Mucosa of rectum (tissue), 2 donors: ENCODE measurements around the gene COL28A1.
A peak's percentile ranks its signal among the peaks of the same experiment; 100 is the strongest.

Experiments used
- H3K27ac ChIP-seq, 2 donors: one replicate each; pipeline ENCODE4 v1.7.0; 2013; ENCODE audit warnings: inconsistent platforms in 2 of 2, low read depth in 2 of 2, low read length in 2 of 2
- H3K27me3 ChIP-seq, 2 donors: one replicate each; pipeline ENCODE4 v1.7.0; 2013; ENCODE audit warnings: low read length in 2 of 2; ENCODE audit not compliant: control insufficient read depth in 2 of 2, insufficient read depth in 2 of 2
- H3K36me3 ChIP-seq, 2 donors: one replicate each; pipeline ENCODE4 v1.7.0; 2013; ENCODE audit warnings: low read length in 2 of 2; ENCODE audit not compliant: control insufficient read depth in 2 of 2, insufficient read depth in 2 of 2
- H3K4me1 ChIP-seq, 2 donors: one replicate each; pipeline ENCODE4 v1.7.0; 2013; ENCODE audit warnings: low read length in 2 of 2, mild to moderate bottlenecking in 1 of 2; ENCODE audit not compliant: control insufficient read depth in 2 of 2, insufficient read depth in 2 of 2
- H3K4me3 ChIP-seq, 2 donors: one replicate each; pipeline ENCODE4 v1.7.0; 2013; ENCODE audit warnings: low read length in 2 of 2
- H3K9ac ChIP-seq, 2 donors: one replicate each; pipeline ENCODE4 v1.7.0; 2013; ENCODE audit warnings: low read length in 2 of 2, low read depth in 1 of 2, mild to moderate bottlenecking in 1 of 2
- H3K9me3 ChIP-seq, 2 donors: one replicate each; pipeline ENCODE4 v1.7.0; 2013; ENCODE audit warnings: low read length in 2 of 2; ENCODE audit not compliant: control insufficient read depth in 2 of 2
- donor health status: healthy.
- donor health status: Normal muscosa, but diverticular disease.

COL28A1 gene

GRCh38 chr7:7428806-7429205, 106.9 kb downstream of the COL28A1 start:
- no peaks in the 10 kb centered on the region for H3K4me1 ChIP-seq
- no peak overlapping the region for H3K27ac ChIP-seq
- H3K9me3 ChIP-seq, result no peaks in the 10 kb centered on the region
- H3K36me3 ChIP-seq, result no peaks in the 10 kb centered on the region
- H3K9ac ChIP-seq, result no peak overlapping the region
- H3K27me3 ChIP-seq, result no peaks in the 10 kb centered on the region
- H3K4me3 ChIP-seq, result no peak overlapping the region

GRCh38 chr7:7427363-7427762, 108.3 kb downstream of the COL28A1 start:
- Histone ChIP-seq H3K9me3 (no peaks in the 10 kb centered on the region), H3K27ac (no peak overlapping the region), H3K4me1 (no peaks in the 10 kb centered on the region), H3K9ac (no peak overlapping the region), H3K4me3 (no peak overlapping the region), H3K36me3 (no peaks in the 10 kb centered on the region), H3K27me3 (no peaks in the 10 kb centered on the region)

GRCh38 chr7:7426676-7427075, 109.0 kb downstream of the COL28A1 start:
- H3K27ac ChIP-seq, result no peak overlapping the region
- H3K27me3 ChIP-seq, result no peaks in the 10 kb centered on the region
- H3K4me1 ChIP-seq, result no peaks in the 10 kb centered on the region
- no peaks in the 10 kb centered on the region for H3K9me3 ChIP-seq
- H3K36me3 ChIP-seq, result no peaks in the 10 kb centered on the region
- no peak overlapping the region for H3K9ac ChIP-seq
- no peak overlapping the region for H3K4me3 ChIP-seq

GRCh38 chr7:7425321-7425720, 110.4 kb downstream of the COL28A1 start:
- no peaks in the 10 kb centered on the region for H3K9me3 ChIP-seq
- H3K27me3 ChIP-seq, result no peaks in the 10 kb centered on the region
- H3K36me3 ChIP-seq, result no peaks in the 10 kb centered on the region
- H3K27ac ChIP-seq, result no peak overlapping the region
- H3K4me1 ChIP-seq, result no peaks in the 10 kb centered on the region
- no peak overlapping the region for H3K4me3 ChIP-seq
- no peak overlapping the region for H3K9ac ChIP-seq

GRCh38 chr7:7424151-7424873, 111.4 kb downstream of the COL28A1 start:
- no peaks in the 10 kb centered on the region for H3K27me3 ChIP-seq
- peak overlapping the region; percentile 77 to 88 for H3K4me3 ChIP-seq
- no peak overlapping the region for H3K27ac ChIP-seq
- no peaks in the 10 kb centered on the region for H3K36me3 ChIP-seq
- no peaks in the 10 kb centered on the region for H3K4me1 ChIP-seq
- peak overlapping the region in 1 of 2 donors; percentile 66 for H3K9ac ChIP-seq
- no peaks in the 10 kb centered on the region for H3K9me3 ChIP-seq

- no peaks in the 10 kb centered on the region for H3K4me1 ChIP-seq
- H3K36me3 ChIP-seq, result no peaks in the 10 kb centered on the region
- H3K27ac ChIP-seq, result no peak overlapping the region
- no peaks in the 10 kb centered on the region for H3K27me3 ChIP-seq
- no peak overlapping the region for H3K9ac ChIP-seq
- H3K9me3 ChIP-seq, result no peaks in the 10 kb centered on the region
- no peak overlapping the region for H3K4me3 ChIP-seq
Observed at GRCh38 chr7:7422641-7423040, 113.0 kb downstream of the COL28A1 start.

GRCh38 chr7:7421826-7422225, 113.8 kb downstream of the COL28A1 start:
- Histone ChIP-seq H3K9ac (no peak overlapping the region), H3K4me3 (no peak overlapping the region), H3K4me1 (no peaks in the 10 kb centered on the region), H3K27me3 (no peaks in the 10 kb centered on the region), H3K27ac (no peak overlapping the region), H3K9me3 (no peaks in the 10 kb centered on the region), H3K36me3 (no peaks in the 10 kb centered on the region)

- Histone ChIP-seq H3K36me3 (no peaks in the 10 kb centered on the region), H3K4me1 (peaks cover 8 to 25% of the 10 kb centered on the region in 2 donors), H3K27ac (no peak overlapping the region), H3K27me3 (no peaks in the 10 kb centered on the region), H3K9ac (no peak overlapping the region), H3K9me3 (no peaks in the 10 kb centered on the region), H3K4me3 (no peak overlapping the region)
Observed at GRCh38 chr7:7418997-7419396, 116.7 kb downstream of the COL28A1 start.

- Histone ChIP-seq H3K27me3 (no peaks in the 10 kb centered on the region), H3K4me1 (peaks cover 8 to 27% of the 10 kb centered on the region in 2 donors), H3K9ac (no peak overlapping the region), H3K36me3 (no peaks in the 10 kb centered on the region), H3K9me3 (no peaks in the 10 kb centered on the region), H3K4me3 (no peak overlapping the region), H3K27ac (no peak overlapping the region)
Observed at GRCh38 chr7:7417851-7418250, 117.8 kb downstream of the COL28A1 start.

- H3K4me3 ChIP-seq, result no peak overlapping the region
- H3K27ac ChIP-seq, result no peak overlapping the region
Observed at GRCh38 chr7:7417414-7417813, 118.3 kb downstream of the COL28A1 start.

More at GRCh38 chr7:7417414-7417813, 118.3 kb downstream of the COL28A1 start:
- Histone ChIP-seq H3K36me3 (no peaks in the 10 kb centered on the region), H3K4me1 (peaks cover 8 to 27% of the 10 kb centered on the region in 2 donors), H3K27me3 (no peaks in the 10 kb centered on the region), H3K9ac (no peak overlapping the region), H3K9me3 (no peaks in the 10 kb centered on the region)
